Uterus (tissue), 4 donors: ENCODE measurements around the gene HEPACAM2. TPM values are rescaled to one million over a fixed set of nuclear protein-coding genes. Genes with fewer than 3 reads are reported as not detected.

Experiments
- DNase-seq, 2 donors: peaks; one replicate each; pipeline ENCODE4 v3.0.0-alpha.2; 2019 to 2020
- H3K27ac ChIP-seq, 2 donors: fragments of 200-600 bp; sonication (generic); 1 replicate in 1 of 2; 2 replicates in 1 of 2; pipeline ENCODE4 v1.5.1; 2016 to 2018
- H3K27me3 ChIP-seq, 2 donors: fragments of 200-600 bp; sonication (generic); one replicate each; pipeline ENCODE4 v1.5.1; 2018 to 2019; ENCODE audit warnings: control low read depth in 1 of 2
- H3K36me3 ChIP-seq, 2 donors: fragments of 200-600 bp; sonication (generic); one replicate each; pipeline ENCODE4 v1.5.1; 2019; ENCODE audit warnings: control low read depth in 1 of 2
- H3K4me1 ChIP-seq, 2 donors: fragments of 200-600 bp; sonication (generic); one replicate each; pipeline ENCODE4 v1.5.1; 2018 to 2019; ENCODE audit warnings: control low read depth in 1 of 2
- H3K4me3 ChIP-seq, 2 donors: fragments of 200-600 bp; sonication (generic); 1 replicate in 1 of 2; 2 replicates in 1 of 2; pipeline ENCODE4 v1.5.1; 2018 to 2019; ENCODE audit warnings: mild to moderate bottlenecking in 1 of 2
- H3K9me3 ChIP-seq, 2 donors: fragments of 200-600 bp; sonication (generic); one replicate each; pipeline ENCODE4 v1.5.1; 2019; ENCODE audit warnings: control low read depth in 1 of 2
- CTCF ChIP-seq, 4 experiments: fragments of 200-600 bp in 2 of 4; fragments of 450-650 bp in 2 of 4; sonication (generic) in 2 of 4; IDR thresholded peaks; one replicate each; pipeline ENCODE4 v1.5.1; 2016 to 2019; ENCODE audit warnings: antibody characterized with exemption in 4 of 4, mild to moderate bottlenecking in 2 of 4, moderate library complexity in 1 of 4
- POLR2A ChIP-seq, 2 donors: fragments of 450-650 bp; IDR thresholded peaks; one replicate each; pipeline ENCODE4 v1.6.1; 2016; ENCODE audit warnings: antibody characterized with exemption in 2 of 2, mild to moderate bottlenecking in 1 of 2, moderate library complexity in 1 of 2
- intact Hi-C: fragments of 100-400 bp; cut with DNase I; formaldehyde crosslinking; loops from one replicate; pipeline ENCODE4 v1.15.1; 2023; ENCODE audit warnings: low total_unique reads
- total RNA-seq, 4 donors: library from RNA; depleted of rRNA in 3 of 4; stranded (reverse); fragments of >200 nt in 3 of 4; gene quantifications; one replicate each; pipeline versions ENCODE4 v1.1.0 to v1.2.4, GENCODE V29; 2014 to 2023
- donor health status: DM: yes; HTN: yes; CAD: no.

The HEPACAM2 gene
- total RNA-seq, 4 donors from 2014 or later, result 0.14 TPM; not detected in 3

DNA sequence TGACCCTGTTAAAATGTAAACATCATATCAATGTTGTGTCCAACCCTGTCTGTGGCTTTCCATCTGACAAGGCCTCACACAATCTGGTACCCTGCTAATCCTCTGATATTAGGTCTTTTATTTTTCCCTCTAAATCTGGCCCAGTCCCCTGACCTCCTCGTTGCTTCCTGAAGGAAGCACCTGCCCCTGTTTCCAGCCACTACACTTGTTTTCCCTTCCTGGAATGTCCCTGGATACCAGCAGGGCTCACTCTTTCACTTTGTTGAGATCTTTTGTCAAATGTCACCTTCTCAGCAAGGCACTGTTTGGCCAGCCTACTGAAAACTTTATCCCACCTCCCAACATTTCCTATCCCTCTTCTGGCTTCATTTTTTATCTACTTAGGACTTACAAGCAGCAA is 80.2 kb downstream of the HEPACAM2 start:
- no peak for DNase-seq
- Histone ChIP-seq H3K36me3 (no peaks in the 10 kb centered on the region), H3K27ac (peak overlapping the region in 1 of 2 donors; percentile 63), H3K27me3 (no peaks in the 10 kb centered on the region), H3K9me3 (no peaks in the 10 kb centered on the region), H3K4me1 (no peaks in the 10 kb centered on the region), H3K4me3 (no peak overlapping the region)
- TF ChIP-seq POLR2A (IDR thresholded peaks at IDR 0.05) (no peak), CTCF (IDR thresholded peaks at IDR 0.05) (no peak)
- intact Hi-C loops, result no loop called here

DNA sequence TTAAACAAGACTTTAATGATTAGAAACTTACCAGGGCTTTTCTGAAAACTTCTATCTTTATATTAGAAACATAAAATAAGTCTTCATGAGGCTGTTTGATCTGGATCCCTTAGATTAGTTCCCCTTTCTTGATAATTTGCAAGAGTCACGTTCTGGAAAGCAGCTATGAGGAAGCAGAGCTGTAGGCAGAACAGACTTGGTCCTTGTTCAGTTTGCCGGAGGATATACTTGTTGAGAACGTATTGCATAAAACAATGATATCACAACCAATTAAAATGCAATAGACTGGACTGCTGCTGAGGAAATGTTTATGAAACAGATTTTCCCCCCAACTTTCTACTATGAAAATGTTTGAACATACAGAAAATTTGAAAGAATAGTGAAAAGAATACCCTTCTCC is 80.9 kb downstream of the HEPACAM2 start:
- H3K27ac ChIP-seq, result no peak overlapping the region
- DNase-seq, result no peak
- intact Hi-C loops, result no loop called here
- TF ChIP-seq CTCF (IDR thresholded peaks at IDR 0.05) (no peak), POLR2A (IDR thresholded peaks at IDR 0.05) (no peak)
- H3K9me3 ChIP-seq, result no peaks in the 10 kb centered on the region
- H3K27me3 ChIP-seq, result no peaks in the 10 kb centered on the region
- no peaks in the 10 kb centered on the region for H3K36me3 ChIP-seq
- no peaks in the 10 kb centered on the region for H3K4me1 ChIP-seq
- H3K4me3 ChIP-seq, result no peak overlapping the region

GRCh38 chr7:93142127-93142526 is 84.1 kb downstream of the HEPACAM2 start:
- H3K27me3 ChIP-seq, result no peaks in the 10 kb centered on the region
- intact Hi-C loops, result no loop called here
- H3K36me3 ChIP-seq, result no peaks in the 10 kb centered on the region

DNA sequence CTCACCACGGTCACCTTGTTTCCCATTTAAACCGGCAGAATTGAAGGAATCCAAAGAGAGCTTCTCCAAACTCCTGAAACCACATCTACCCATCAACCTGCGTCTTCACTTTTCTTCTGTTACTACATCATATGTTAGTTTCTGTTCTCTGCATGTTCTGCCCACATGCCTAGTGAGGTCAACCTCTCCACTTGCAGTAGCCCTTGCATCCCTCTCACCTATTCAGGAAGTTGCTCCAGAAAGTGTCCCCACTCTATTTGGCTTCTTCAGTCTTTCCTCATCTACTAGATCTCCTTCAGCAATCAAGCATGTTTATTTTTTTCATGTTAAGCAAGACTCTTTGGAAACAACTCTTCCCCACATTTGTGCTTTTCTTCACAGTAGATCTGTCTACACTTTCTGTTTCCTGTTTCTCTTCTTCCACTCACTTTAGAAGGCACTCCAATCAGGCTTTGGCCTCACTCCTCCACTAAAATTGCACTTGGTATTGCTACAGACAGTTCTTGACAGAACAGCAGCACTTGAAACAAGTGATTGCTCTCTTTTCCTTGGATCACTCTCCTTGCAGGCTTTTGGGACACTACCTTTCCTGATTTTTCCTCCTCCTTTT is 85.6 kb downstream of the HEPACAM2 start:
- Histone ChIP-seq H3K4me1 (no peaks in the 10 kb centered on the region), H3K4me3 (no peak overlapping the region), H3K27me3 (no peaks in the 10 kb centered on the region), H3K27ac (no peak overlapping the region), H3K36me3 (no peaks in the 10 kb centered on the region), H3K9me3 (peaks cover 0 to 8% of the 10 kb centered on the region in 2 donors)
- intact Hi-C loops, result no loop called here
- no peak for DNase-seq
- no peak for TF ChIP-seq CTCF (IDR thresholded peaks at IDR 0.05)
- TF ChIP-seq POLR2A (IDR thresholded peaks at IDR 0.05), result no peak

More at GRCh38 chr7:93142127-93142526, 84.1 kb downstream of the HEPACAM2 start:
- no peak overlapping the region for H3K4me3 ChIP-seq
- H3K4me1 ChIP-seq, result no peaks in the 10 kb centered on the region
- TF ChIP-seq CTCF (IDR thresholded peaks at IDR 0.05) (no peak), POLR2A (IDR thresholded peaks at IDR 0.05) (no peak)
- DNase-seq, result no peak
- H3K27ac ChIP-seq, result no peak overlapping the region
- H3K9me3 ChIP-seq, result peaks cover 0 to 8% of the 10 kb centered on the region in 2 donors

DNA sequence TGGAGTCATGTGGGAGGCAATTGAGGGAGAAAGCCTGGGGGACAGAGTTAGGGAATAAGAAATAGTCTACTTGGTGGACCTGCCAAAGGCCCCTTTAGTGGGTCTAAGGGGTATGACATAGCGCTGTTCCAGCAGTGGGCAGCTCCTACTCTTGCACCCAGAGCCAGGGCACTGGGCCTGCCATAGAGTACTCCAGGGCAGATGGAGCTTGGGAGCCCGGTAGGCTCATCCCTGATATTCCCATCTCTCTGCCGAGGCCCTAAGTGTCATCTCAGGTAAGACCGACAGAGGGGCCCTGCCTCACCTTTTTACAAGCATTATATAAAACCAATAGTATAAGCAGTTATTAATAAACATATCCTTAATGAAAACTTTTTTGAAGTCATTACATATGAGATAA is 87.7 kb downstream of the HEPACAM2 start:
- intact Hi-C loops, result no loop called here
- TF ChIP-seq CTCF (IDR thresholded peaks at IDR 0.05) (no peak), POLR2A (IDR thresholded peaks at IDR 0.05) (no peak)
- H3K4me1 ChIP-seq, result no peaks in the 10 kb centered on the region
- H3K9me3 ChIP-seq, result peaks cover 0 to 13% of the 10 kb centered on the region in 2 donors
- DNase-seq, result no peak
- H3K36me3 ChIP-seq, result no peaks in the 10 kb centered on the region
- H3K27me3 ChIP-seq, result no peaks in the 10 kb centered on the region
- H3K27ac ChIP-seq, result no peak overlapping the region
- no peak overlapping the region for H3K4me3 ChIP-seq

Other genes with a start within 250 kb of the HEPACAM2 start
- gene SAMD9, start 108.5 kb downstream of the HEPACAM2 start, total RNA-seq, result 10 to 100 TPM; 11.6 to 26.5 (median 14.2) TPM
- gene SAMD9L, start 78.1 kb downstream of the HEPACAM2 start, total RNA-seq, result 10 to 100 TPM in 3 of 4 donors, 1 to 10 TPM in 1; 5.6 to 30.0 (median 16.0) TPM
- 100 to 1,000 TPM in 1 of 4 donors, 10 to 100 TPM in 2, 1 to 10 TPM in 1; 8.5 to 201 (median 64.6) TPM for gene VPS50, start 5.9 kb upstream of the HEPACAM2 start, total RNA-seq